HG03469 (cell line): ENCODE data around the gene CDS1.
"Not testable (repeated sequence)": the region's sequence is repeated elsewhere in the genome, so short reads cannot be mapped to it uniquely, and the experiment has no call there.

ENCODE experiments used
- ATAC-seq: cut with Tn5 transposase; IDR thresholded peaks from one replicate; pipeline ENCODE4 v1.9.1; 2021; ENCODE audit warnings: mild to moderate bottlenecking, moderate library complexity, moderate number of reproducible peaks; ENCODE audit not compliant: unreplicated experiment

The CDS1 gene

DNA sequence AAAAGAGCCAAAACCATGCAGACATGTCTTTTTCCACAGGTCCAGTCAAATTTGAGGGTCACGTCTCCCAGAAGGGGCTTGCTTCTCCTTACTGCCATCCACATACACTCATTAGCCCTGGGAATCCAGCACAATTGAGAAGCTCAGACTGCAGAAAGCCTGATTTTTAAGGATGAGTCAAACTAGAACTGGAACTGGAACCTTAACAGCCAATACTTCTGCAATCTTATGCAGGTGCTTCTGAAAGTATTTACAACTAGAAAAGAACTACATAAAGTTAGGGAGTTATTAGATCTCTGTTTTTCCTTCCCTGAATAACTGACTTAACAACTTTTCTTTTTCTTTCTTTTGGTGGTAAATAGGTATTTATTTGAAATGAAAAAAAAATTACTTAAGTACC lies 86.3 kb downstream of the CDS1 start:
- no peak for ATAC-seq

- ATAC-seq, result no peak
Observed at GRCh38 chr4:84672177-84672576, 89.2 kb downstream of the CDS1 start.

DNA sequence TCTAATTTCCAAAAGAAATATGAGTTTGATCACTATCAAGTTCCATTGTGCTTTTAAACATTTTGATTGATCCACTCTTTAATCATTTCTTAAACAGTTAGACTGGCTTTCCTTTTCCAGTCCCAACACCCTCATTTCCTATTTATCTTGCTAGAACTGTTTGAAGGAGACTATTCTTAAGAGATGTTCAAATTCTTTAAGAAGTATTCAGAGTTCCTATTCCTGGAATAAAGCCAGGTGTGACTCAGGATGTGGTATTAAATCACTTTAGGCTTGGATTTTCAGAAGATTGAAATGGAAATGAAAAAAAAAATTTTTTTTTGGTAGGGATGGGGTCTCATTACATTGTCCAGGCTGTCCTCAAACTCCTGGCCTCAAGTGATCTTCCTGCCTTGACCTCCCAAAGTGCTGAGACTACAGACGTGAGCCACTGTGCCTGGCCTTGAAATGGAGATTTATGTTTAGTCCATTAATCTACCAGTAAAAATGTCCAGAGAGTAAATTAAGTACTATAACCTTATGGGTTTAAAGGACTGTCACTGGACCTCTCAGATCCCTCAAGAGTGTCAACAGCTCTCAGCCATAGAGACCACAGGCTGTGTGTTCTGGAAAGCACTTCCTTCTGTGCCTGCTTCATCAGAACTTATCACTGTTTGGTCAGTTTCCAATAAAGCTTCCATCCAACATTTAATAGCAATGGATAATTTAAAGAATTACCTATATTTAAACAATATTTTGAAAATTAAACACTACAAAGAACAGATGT lies 90.7 kb downstream of the CDS1 start:
- ATAC-seq, result no peak

DNA sequence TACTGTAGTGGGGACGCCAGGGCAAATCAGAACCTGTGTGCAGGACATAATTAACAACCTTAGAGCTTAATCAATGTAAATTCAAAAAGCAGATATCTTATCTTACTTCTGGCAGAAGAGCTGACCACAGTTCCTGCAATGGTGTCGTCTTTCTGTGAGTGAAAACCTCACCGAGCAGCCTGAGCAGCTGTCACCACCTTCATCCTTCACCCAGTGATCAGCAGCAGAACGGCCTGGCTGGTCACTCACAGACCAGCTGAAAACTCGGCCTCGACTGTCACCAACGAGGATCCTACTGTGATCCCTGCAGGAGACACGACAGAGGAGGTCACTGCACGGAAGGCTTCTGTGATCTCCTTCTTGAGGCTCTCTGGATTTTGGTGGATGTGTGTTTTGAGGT lies 94.2 kb downstream of the CDS1 start:
- ATAC-seq, result no peak

GRCh38 chr4:84677995-84678394 lies 95.1 kb downstream of the CDS1 start:
- ATAC-seq, result no peak

GRCh38 chr4:84678976-84679744 lies 96.2 kb downstream of the CDS1 start:
- ATAC-seq, result no peak

GRCh38 chr4:84680956-84681355 lies 98.0 kb downstream of the CDS1 start:
- no peak for ATAC-seq

DNA sequence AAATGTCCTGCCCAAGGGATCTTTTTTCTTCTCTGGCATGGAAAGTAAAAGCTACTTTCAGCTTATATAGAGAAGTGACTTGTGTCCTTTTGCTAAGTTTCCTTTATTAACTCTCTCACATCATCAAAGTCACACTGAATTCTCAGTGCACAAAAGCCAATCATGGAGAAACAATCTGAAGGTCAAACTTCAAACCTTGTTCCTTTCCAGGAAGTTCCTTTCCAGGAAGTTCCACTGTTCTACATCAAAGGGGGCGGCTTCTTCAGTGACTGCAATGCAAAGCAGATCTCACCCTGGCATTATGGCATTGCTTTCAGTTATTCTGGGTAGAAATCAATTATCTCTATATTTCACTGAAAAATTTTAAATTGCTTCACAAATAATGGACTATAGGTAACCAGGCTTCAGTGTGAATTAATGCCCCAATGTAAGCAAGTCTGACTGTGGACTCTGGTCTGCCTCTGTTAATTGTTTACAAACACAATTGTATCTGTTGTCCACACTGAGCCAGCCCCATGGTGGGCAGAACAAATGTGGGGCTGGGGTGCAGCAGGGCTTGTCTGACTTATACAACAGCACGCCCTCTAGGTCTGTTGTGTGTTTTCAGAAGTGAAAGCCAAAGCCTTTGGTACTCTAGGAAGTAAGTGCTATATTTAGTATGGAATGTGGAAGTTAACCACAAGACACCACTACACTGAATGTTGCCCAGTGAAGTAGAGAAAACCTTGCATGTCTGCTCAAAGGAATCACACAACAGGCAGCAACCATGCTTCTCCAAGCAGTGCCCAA lies 98.8 kb downstream of the CDS1 start:
- ATAC-seq, result no peak

- not testable (repeated sequence) for ATAC-seq
Observed at GRCh38 chr4:84682661-84683060, 99.7 kb downstream of the CDS1 start.

- no peak for ATAC-seq
Observed at GRCh38 chr4:84683064-84683850, 100.3 kb downstream of the CDS1 start.

GRCh38 chr4:84684361-84684760 lies 101.4 kb downstream of the CDS1 start:
- no peak for ATAC-seq

GRCh38 chr4:84685105-84685504 lies 102.2 kb downstream of the CDS1 start:
- ATAC-seq, result no peak

DNA sequence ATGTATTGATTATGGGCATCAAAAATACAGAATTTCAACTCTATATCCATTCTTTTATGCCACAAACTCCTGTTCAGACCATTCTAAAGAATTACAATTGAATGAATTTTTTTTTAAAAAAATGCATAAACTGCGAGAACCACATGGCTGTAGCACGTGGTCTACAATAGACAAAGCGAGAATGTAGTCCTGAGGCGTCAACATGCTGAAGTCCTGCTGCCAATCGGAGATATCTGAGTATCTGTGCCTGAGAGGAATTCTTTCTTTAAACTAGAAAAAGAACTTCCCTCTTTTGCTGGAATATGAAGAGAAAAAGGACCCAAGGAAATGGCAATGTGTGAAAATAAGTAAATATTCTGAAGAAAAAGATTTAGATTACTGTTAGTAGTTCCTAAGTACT lies 105.7 kb downstream of the CDS1 start:
- ATAC-seq, result no peak

DNA sequence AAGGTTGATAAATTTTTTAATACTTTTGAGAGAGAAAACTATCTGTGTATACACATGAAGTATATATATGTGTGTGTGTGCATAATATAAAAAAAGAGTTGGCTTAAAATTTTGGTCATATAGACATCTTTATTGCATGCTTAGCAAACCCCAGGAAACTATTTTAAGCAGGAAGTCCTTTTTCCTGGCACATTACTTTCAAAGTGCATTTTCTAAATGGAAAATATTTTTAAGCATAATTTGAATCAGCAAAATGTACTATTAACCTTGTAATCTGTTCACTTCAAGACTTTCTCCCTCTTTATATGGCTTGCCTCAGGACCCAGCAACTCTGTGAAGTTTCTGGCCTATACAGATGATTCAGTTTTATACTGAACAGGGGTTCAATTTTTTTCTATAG lies 106.3 kb downstream of the CDS1 start:
- ATAC-seq, result no peak

DNA sequence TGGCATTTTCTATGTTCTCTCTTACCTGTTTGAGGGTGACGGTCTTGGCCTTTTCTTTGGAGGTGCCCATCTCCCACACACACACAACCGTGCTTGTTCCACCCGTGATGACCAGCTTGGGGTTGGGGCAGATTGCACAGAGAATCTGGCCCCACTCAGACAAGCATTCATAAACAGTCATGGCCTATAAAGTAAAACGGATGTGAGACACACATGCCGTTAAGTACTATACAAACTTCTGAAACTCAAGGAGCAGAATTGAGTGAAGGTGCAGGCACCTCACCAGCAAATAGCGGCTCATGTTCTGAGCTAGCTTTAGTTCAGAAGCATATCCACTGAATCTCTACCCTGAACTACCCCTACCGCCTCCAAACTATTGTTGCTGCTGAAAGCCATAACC lies 107.6 kb downstream of the CDS1 start:
- no peak for ATAC-seq

- no peak for ATAC-seq
Observed at GRCh38 chr4:84691170-84691691, 108.3 kb downstream of the CDS1 start.

DNA sequence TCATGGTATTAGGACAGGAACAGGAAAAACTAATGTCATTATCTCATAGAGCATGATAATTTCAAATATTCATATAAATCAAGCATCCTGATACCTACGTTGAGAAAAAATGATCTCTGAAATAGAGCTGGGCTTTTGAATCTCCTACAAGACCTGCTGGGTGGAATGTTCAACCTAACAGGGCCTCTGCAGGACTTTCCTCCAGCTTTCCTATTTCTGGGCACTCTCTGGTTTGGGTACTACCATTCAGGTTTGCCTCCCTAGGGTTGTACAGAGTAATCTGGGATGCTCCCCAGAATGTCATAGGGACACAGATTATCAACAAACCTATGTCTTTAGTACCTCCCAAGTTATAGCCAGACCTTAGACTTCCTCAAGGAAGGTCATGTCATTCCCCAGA lies 108.9 kb downstream of the CDS1 start:
- no peak for ATAC-seq

GRCh38 chr4:84697159-84697558 lies 114.2 kb downstream of the CDS1 start:
- no peak for ATAC-seq

- no peak for ATAC-seq
Observed at GRCh38 chr4:84697615-84698201, 114.8 kb downstream of the CDS1 start.

DNA sequence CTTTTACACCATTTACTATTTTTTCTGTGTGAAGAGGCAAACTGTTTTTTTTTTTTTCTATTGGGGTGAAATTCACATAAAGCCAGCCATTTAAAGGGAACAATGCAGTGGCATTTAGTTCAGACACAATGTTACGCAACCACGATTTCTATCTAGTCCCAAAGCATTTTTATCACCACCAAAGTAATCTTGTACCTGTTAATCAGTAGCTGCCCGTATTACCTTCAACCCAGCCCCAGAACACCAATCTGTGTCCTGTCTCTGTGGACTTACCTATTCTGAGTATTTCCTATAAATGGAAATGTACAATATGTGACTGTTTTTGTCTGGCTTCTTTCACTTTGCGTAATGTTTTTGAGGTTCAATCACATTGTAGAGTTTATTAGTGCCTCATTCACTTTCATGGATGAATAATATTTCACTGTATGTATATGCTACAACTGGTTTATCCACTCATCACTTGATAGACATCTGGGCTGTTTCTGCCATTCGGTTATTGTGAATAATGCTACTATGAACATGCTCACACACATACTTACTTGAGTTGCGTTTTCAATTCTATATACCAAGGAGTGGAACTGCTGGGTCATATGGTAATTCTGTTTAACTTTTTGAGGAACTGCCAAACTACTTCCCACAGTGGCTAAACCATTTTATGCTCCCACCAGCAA lies 116.2 kb downstream of the CDS1 start:
- no peak for ATAC-seq
